ENCODE results near the gene PHACTR2. TPM values are rescaled to one million over a fixed set of nuclear protein-coding genes. Genes with fewer than 3 reads are reported as not detected.
"Not testable (repeated sequence)": the region's sequence is repeated elsewhere in the genome, so short reads cannot be mapped to it uniquely, and the experiment has no call there.

Gene PHACTR2
- total and polyA plus RNA-seq, 2 donors, result 5.5 to 9.8 TPM

DNA sequence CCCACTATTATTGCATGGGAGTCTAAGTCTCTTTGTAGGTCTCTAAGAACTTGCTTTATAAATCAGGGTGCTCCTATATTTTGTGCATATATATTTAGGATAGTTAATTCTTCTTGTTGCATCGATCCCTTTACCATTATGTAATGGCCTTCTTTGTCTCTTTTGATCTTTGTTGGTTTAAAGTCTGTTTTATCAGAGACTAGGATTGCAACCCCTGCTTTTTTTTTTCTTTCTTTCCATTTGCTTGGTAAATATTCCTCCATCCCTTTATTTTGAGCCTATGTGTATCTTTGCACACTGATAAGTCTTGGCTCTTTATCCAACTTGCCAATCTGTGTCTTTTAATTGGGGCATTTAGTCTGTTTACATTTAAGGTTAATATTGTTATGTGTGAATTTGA lies 8.3 kb upstream of the PHACTR2 start:
- DNase-seq (ENCODE audit: low read depth in 6 of 9, low spot score in 9 of 9); H3K4me1 ChIP-seq (ENCODE audit: control insufficient read depth in 2 of 2, insufficient read depth in 2 of 2, low read length in 2 of 2); H3K9me3 ChIP-seq (ENCODE audit: control insufficient read depth in 2 of 2, insufficient read depth in 1 of 2, low read length in 1 of 2): not testable (repeated sequence)

DNA sequence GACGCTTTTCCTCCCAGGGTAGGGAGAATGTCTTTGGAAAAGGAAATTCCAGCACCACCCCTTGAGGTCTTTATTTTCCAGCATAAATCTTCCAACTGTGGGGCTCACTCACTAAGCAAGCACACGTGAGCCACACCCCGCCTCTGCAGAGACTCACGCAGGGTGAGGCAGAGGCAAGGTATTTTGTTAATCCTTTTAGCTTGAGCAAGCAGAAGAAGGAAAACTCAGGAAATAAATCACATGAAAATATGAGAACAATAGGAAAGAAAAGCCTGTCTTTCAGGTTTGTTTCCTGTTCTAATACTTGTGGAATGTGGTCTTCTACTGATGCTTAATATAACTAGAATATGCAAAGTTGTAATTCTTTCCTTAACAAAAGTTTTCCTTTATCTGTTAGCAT lies 4.1 kb upstream of the PHACTR2 start:
- H3K4me1 ChIP-seq (ENCODE audit: control insufficient read depth in 2 of 2, insufficient read depth in 2 of 2, low read length in 2 of 2), result no peaks in the 10 kb centered on the region
- 94% methylated on average over 4 of the region's 4 CpGs for WGBS
- H3K27ac ChIP-seq (ENCODE audit: low read depth in 1 of 2, low read length in 1 of 2), result no peak overlapping the region
- DNase-seq (ENCODE audit: low read depth in 6 of 9, low spot score in 9 of 9), result no peak
- H3K9me3 ChIP-seq (ENCODE audit: control insufficient read depth in 2 of 2, insufficient read depth in 1 of 2, low read length in 1 of 2), result no peaks in the 10 kb centered on the region
- H3K36me3 ChIP-seq (ENCODE audit: control insufficient read depth in 2 of 2, insufficient read depth in 2 of 2, low read length in 1 of 2), result no peaks in the 10 kb centered on the region
- no peak overlapping the region for H3K4me3 ChIP-seq (ENCODE audit: low read length in 2 of 2)
- peaks cover 9 to 24% of the 10 kb centered on the region in 2 donors for H3K27me3 ChIP-seq (ENCODE audit: control insufficient read depth in 2 of 2, insufficient read depth in 1 of 2, low read length in 1 of 2)

More for the DNA sequence above, 8.3 kb upstream of the PHACTR2 start:
- not testable (repeated sequence) for H3K27ac ChIP-seq (ENCODE audit: low read depth in 1 of 2, low read length in 1 of 2); H3K27me3 ChIP-seq (ENCODE audit: control insufficient read depth in 2 of 2, insufficient read depth in 1 of 2, low read length in 1 of 2); H3K4me3 ChIP-seq (ENCODE audit: low read length in 2 of 2); H3K36me3 ChIP-seq (ENCODE audit: control insufficient read depth in 2 of 2, insufficient read depth in 2 of 2, low read length in 1 of 2)
- 91% methylated on average over 1 of the region's 1 CpG for WGBS

DNA sequence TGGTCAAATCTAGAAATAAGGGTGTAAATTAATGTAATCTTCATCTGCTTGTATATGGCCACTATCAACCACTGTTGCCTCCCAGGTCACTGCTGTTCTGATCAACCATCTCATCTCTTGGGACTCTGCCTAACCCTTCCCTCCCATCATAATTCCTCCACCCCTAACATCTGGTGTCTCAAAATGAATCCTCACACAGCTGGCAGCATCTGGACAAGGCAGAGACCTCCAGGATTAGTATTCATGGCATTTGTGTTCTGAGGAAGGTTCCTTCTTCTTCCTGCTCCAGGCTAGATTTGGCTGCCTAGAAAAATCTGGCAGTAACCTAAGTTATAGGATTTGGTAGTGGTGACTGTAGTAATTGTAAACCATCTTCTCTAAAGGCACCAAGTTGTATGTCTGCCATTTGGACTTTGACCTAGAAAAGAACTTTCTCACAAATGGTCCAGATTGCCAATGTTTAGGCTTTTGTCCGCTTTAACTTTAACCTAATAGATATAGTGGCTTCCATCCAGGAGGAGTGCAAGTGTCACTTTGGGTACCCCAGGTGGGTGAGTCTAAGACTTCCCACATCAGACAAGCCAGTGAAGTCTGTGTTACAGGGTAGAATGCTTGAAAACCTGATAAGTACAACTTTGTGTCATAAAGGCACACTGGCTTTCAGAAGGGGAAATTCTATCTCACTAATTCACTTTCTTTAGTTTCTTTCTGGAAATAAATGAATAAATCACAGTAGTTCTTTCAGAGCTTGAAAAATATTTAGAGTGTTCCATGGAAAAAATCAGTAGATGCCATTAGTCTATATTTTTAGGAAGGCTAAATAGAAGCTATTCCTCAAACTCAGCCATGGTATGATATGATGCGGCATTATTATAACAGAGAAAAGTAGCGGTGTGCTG lies 3.0 kb upstream of the PHACTR2 start:
- Histone ChIP-seq H3K27me3 (ENCODE audit: control insufficient read depth in 2 of 2, insufficient read depth in 1 of 2, low read length in 1 of 2) (peaks cover 9 to 33% of the 10 kb centered on the region in 2 donors), H3K27ac (ENCODE audit: low read depth in 1 of 2, low read length in 1 of 2) (no peak overlapping the region), H3K9me3 (ENCODE audit: control insufficient read depth in 2 of 2, insufficient read depth in 1 of 2, low read length in 1 of 2) (no peaks in the 10 kb centered on the region), H3K4me3 (ENCODE audit: low read length in 2 of 2) (no peak overlapping the region), H3K36me3 (ENCODE audit: control insufficient read depth in 2 of 2, insufficient read depth in 2 of 2, low read length in 1 of 2) (no peaks in the 10 kb centered on the region), H3K4me1 (ENCODE audit: control insufficient read depth in 2 of 2, insufficient read depth in 2 of 2, low read length in 2 of 2) (no peaks in the 10 kb centered on the region)
- DNase-seq (ENCODE audit: low read depth in 6 of 9, low spot score in 9 of 9), result no peak
- WGBS, result 99% methylated on average over 3 of the region's 3 CpGs

DNA sequence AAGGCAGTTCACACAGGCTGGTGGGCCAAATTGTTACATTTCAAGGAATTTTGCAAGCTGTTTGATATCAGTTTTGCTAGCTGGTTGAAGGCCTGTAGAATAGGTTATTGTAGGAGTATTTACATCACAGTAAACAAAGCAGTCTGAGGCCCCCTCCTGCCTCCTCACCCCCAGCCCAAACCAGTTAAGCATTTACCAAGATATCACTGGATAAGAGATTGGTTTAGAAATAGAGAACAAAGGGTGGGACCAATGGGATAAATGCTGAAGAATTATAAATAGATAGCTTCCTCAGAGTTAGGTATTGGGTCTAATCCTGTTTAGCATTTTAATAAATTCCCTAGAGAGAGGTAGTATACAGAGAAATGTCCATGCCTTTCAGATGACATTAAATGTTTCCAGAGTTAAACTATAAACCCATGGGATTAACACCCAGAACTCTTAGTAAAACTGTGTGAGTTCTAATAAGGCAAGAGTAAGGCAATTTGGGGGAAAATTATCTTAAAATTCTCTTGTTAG lies 2.3 kb upstream of the PHACTR2 start:
- Histone ChIP-seq H3K4me1 (ENCODE audit: control insufficient read depth in 2 of 2, insufficient read depth in 2 of 2, low read length in 2 of 2) (no peaks in the 10 kb centered on the region), H3K36me3 (ENCODE audit: control insufficient read depth in 2 of 2, insufficient read depth in 2 of 2, low read length in 1 of 2) (no peaks in the 10 kb centered on the region), H3K27me3 (ENCODE audit: control insufficient read depth in 2 of 2, insufficient read depth in 1 of 2, low read length in 1 of 2) (peaks cover 9 to 38% of the 10 kb centered on the region in 2 donors), H3K4me3 (ENCODE audit: low read length in 2 of 2) (no peak overlapping the region), H3K27ac (ENCODE audit: low read depth in 1 of 2, low read length in 1 of 2) (no peak overlapping the region), H3K9me3 (ENCODE audit: control insufficient read depth in 2 of 2, insufficient read depth in 1 of 2, low read length in 1 of 2) (no peaks in the 10 kb centered on the region)
- DNase-seq (ENCODE audit: low read depth in 6 of 9, low spot score in 9 of 9), result no peak

DNA sequence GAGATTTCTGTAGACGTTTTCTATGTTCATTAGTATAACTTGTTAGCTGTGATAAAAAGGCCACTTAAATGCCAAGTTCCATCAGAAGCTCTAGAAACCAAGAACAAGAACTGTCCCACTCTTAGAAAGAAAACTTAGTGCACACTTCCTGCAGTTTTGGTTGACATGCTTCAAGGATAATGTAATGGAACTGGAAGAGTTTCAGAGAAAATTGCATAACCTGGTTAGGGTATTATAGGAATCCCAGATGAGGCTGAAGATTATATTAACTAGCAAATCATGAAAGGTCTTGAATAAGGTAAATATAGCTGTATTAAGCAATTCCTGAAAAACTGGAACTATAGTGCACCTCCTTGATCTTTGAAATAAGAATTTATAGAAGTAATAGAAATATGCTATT lies 1.8 kb upstream of the PHACTR2 start:
- H3K27ac ChIP-seq (ENCODE audit: low read depth in 1 of 2, low read length in 1 of 2), result no peak overlapping the region
- DNase-seq (ENCODE audit: low read depth in 6 of 9, low spot score in 9 of 9), result no peak
- no peaks in the 10 kb centered on the region for H3K9me3 ChIP-seq (ENCODE audit: control insufficient read depth in 2 of 2, insufficient read depth in 1 of 2, low read length in 1 of 2)
- H3K4me1 ChIP-seq (ENCODE audit: control insufficient read depth in 2 of 2, insufficient read depth in 2 of 2, low read length in 2 of 2), result no peaks in the 10 kb centered on the region
- no peak overlapping the region for H3K4me3 ChIP-seq (ENCODE audit: low read length in 2 of 2)
- H3K36me3 ChIP-seq (ENCODE audit: control insufficient read depth in 2 of 2, insufficient read depth in 2 of 2, low read length in 1 of 2), result no peaks in the 10 kb centered on the region
- H3K27me3 ChIP-seq (ENCODE audit: control insufficient read depth in 2 of 2, insufficient read depth in 1 of 2, low read length in 1 of 2), result peaks cover 9 to 38% of the 10 kb centered on the region in 2 donors
- WGBS, result 91% methylated on average over 1 of the region's 1 CpG

DNA sequence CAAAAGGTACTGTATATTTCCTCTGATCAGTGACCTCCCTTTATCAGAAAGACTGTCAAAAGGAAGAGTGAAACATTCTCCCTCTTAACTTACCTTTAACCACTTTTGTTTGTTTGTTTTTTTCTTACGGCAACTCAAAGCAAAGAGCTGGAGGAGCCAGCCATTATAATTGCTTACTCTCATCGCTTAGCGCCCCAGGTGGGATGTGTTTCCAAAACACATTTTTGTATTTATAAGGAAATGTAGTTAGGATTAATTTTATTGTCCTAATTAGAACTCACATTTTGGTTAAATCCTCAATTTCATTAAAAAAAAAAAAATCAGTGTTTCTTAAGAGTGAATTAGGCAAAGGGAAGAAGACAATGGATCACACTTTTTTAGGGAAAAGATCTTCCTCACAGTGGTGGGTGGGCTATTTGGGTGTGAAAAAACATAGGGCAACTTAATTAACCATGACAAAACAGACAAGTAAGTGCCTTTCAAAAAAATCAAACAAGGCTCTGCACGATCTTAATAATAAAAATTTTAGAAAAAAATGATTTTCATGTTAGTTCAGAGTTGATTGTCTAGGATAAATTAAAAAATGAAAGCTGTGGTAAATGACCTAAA lies 1.2 kb upstream of the PHACTR2 start:
- 98% methylated on average over 4 of the region's 4 CpGs for WGBS

DNA sequence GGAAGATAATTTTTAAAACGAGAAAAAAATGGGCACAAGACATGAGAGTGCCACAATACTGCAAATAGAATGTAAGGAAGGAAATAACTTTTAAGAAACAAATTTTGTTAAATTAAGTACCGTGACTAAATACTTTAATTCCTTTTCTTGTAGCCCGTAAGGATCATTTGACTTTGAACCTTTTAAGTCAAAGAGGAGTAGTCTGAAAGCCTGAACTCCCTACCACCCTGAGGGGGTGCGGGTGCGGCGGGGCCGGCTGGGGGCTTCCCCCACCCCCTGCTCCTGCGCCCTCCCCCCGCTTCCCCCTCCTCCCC lies 231 bp upstream of the PHACTR2 start:
- peak in 1 of 9 donors; percentile 12 for DNase-seq (ENCODE audit: low read depth in 6 of 9, low spot score in 9 of 9)
- no peaks in the 10 kb centered on the region for H3K9me3 ChIP-seq (ENCODE audit: control insufficient read depth in 2 of 2, insufficient read depth in 1 of 2, low read length in 1 of 2)
- 5% methylated on average over 9 of the region's 9 CpGs for WGBS
- H3K27ac ChIP-seq (ENCODE audit: low read depth in 1 of 2, low read length in 1 of 2), result no peak overlapping the region
- H3K36me3 ChIP-seq (ENCODE audit: control insufficient read depth in 2 of 2, insufficient read depth in 2 of 2, low read length in 1 of 2), result no peaks in the 10 kb centered on the region
- peaks cover 9 to 38% of the 10 kb centered on the region in 2 donors for H3K27me3 ChIP-seq (ENCODE audit: control insufficient read depth in 2 of 2, insufficient read depth in 1 of 2, low read length in 1 of 2)
- H3K4me1 ChIP-seq (ENCODE audit: control insufficient read depth in 2 of 2, insufficient read depth in 2 of 2, low read length in 2 of 2), result no peaks in the 10 kb centered on the region
- peak overlapping the region in 1 of 2 donors; percentile 73 for H3K4me3 ChIP-seq (ENCODE audit: low read length in 2 of 2)

More for the DNA sequence above, 1.2 kb upstream of the PHACTR2 start:
- Histone ChIP-seq H3K9me3 (ENCODE audit: control insufficient read depth in 2 of 2, insufficient read depth in 1 of 2, low read length in 1 of 2) (no peaks in the 10 kb centered on the region), H3K4me1 (ENCODE audit: control insufficient read depth in 2 of 2, insufficient read depth in 2 of 2, low read length in 2 of 2) (no peaks in the 10 kb centered on the region), H3K36me3 (ENCODE audit: control insufficient read depth in 2 of 2, insufficient read depth in 2 of 2, low read length in 1 of 2) (no peaks in the 10 kb centered on the region), H3K27ac (ENCODE audit: low read depth in 1 of 2, low read length in 1 of 2) (no peak overlapping the region), H3K4me3 (ENCODE audit: low read length in 2 of 2) (no peak overlapping the region), H3K27me3 (ENCODE audit: control insufficient read depth in 2 of 2, insufficient read depth in 1 of 2, low read length in 1 of 2) (peaks cover 9 to 38% of the 10 kb centered on the region in 2 donors)
- no peak for DNase-seq (ENCODE audit: low read depth in 6 of 9, low spot score in 9 of 9)

DNA sequence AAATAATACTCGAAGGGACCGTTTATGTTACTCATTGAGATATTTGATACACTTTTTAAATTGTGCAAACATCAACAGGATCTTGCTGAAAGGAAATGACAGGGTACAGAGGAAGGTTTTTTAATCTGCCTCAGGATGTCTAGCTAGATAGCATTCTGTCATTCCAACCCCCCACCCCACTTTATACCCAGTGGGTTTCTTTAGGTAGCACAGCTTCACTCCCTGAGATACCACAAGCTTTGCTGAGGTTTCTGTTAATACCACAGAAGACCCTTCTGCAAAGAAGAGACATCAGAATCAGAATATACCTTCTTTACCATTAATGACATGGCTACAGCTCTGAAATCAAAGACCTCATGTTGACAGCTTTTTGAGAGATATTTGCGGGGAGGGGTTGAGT lies 1.3 kb downstream of the PHACTR2 start:
- Histone ChIP-seq H3K36me3 (ENCODE audit: control insufficient read depth in 2 of 2, insufficient read depth in 2 of 2, low read length in 1 of 2) (no peaks in the 10 kb centered on the region), H3K4me1 (ENCODE audit: control insufficient read depth in 2 of 2, insufficient read depth in 2 of 2, low read length in 2 of 2) (no peaks in the 10 kb centered on the region), H3K27me3 (ENCODE audit: control insufficient read depth in 2 of 2, insufficient read depth in 1 of 2, low read length in 1 of 2) (peaks cover 9 to 38% of the 10 kb centered on the region in 2 donors), H3K27ac (ENCODE audit: low read depth in 1 of 2, low read length in 1 of 2) (peak overlapping the region in 1 of 2 donors; percentile 39), H3K4me3 (ENCODE audit: low read length in 2 of 2) (peak overlapping the region in 1 of 2 donors; percentile 35), H3K9me3 (ENCODE audit: control insufficient read depth in 2 of 2, insufficient read depth in 1 of 2, low read length in 1 of 2) (no peaks in the 10 kb centered on the region)
- 13% methylated on average over 3 of the region's 3 CpGs for WGBS
- peak in 2 of 9 donors; percentile 16 to 45 for DNase-seq (ENCODE audit: low read depth in 6 of 9, low spot score in 9 of 9)

DNA sequence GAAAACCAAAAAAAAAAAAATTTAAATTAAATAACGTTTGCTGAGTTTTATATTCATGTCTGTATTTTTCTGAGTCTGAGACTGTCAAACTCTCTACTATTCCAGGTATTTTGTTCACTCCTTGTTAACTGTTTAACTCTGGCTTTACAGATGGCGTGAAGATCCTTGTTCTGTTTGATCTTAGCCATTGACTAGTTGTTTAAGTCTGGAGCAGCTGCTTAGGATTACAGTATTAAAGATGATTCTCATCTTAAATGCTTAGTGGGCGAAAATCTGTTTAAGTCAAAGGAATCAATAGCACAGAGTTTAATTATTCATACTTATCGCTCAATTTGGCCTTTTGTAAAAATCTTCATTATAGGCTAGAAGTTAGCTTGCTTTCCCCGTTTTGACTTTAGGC lies 2.4 kb downstream of the PHACTR2 start:
- no peak for DNase-seq (ENCODE audit: low read depth in 6 of 9, low spot score in 9 of 9)
- Histone ChIP-seq H3K36me3 (ENCODE audit: control insufficient read depth in 2 of 2, insufficient read depth in 2 of 2, low read length in 1 of 2) (no peaks in the 10 kb centered on the region), H3K27ac (ENCODE audit: low read depth in 1 of 2, low read length in 1 of 2) (no peak overlapping the region), H3K4me3 (ENCODE audit: low read length in 2 of 2) (no peak overlapping the region), H3K27me3 (ENCODE audit: control insufficient read depth in 2 of 2, insufficient read depth in 1 of 2, low read length in 1 of 2) (peaks cover 9 to 38% of the 10 kb centered on the region in 2 donors), H3K4me1 (ENCODE audit: control insufficient read depth in 2 of 2, insufficient read depth in 2 of 2, low read length in 2 of 2) (no peaks in the 10 kb centered on the region), H3K9me3 (ENCODE audit: control insufficient read depth in 2 of 2, insufficient read depth in 1 of 2, low read length in 1 of 2) (no peaks in the 10 kb centered on the region)
- WGBS, result 94% methylated on average over 5 of the region's 5 CpGs
